Loucy (cell line): ENCODE measurements around the gene CNTNAP2.

Experiments used
- H2AFZ ChIP-seq: fragments of 200-600 bp; sonication (generic); 2 replicates; pipeline ENCODE4 v1.6.0; 2016; ENCODE audit warnings: antibody characterized with exemption, mild to moderate bottlenecking, low read length, moderate library complexity
- H3F3A ChIP-seq: fragments of 200-600 bp; 2 replicates; pipeline ENCODE4 v1.6.0; 2016; ENCODE audit warnings: antibody characterized with exemption, low read depth, mild to moderate bottlenecking
- H3K27me3 ChIP-seq: fragments of 200-600 bp; sonication (generic); 2 replicates; pipeline ENCODE4 v1.6.1; 2014; ENCODE audit warnings: low read length, mild to moderate bottlenecking; ENCODE audit not compliant: insufficient read depth, poor library complexity, severe bottlenecking
- H3K36me3 ChIP-seq: fragments of 200-600 bp; sonication (generic); 2 replicates; pipeline ENCODE4 v1.6.1; 2016; ENCODE audit warnings: low read length; ENCODE audit not compliant: insufficient read depth
- H3K4me1 ChIP-seq: fragments of 200-600 bp; sonication (generic); 2 replicates; pipeline ENCODE4 v1.5.1; 2014; ENCODE audit warnings: low read length, mild to moderate bottlenecking; ENCODE audit not compliant: insufficient read depth, poor library complexity, severe bottlenecking
- H3K4me2 ChIP-seq: fragments of 200-600 bp; sonication (generic); 2 replicates; pipeline ENCODE4 v1.6.0; 2014; ENCODE audit warnings: antibody characterized with exemption, low read length, low read depth, mild to moderate bottlenecking; ENCODE audit not compliant: poor library complexity, severe bottlenecking
- H3K4me3 ChIP-seq: fragments of 200-600 bp; sonication (generic); 2 replicates; pipeline ENCODE4 v1.5.1; 2014; ENCODE audit warnings: low read length, mild to moderate bottlenecking, mixed read lengths; ENCODE audit not compliant: poor library complexity, severe bottlenecking
- H3K79me2 ChIP-seq: fragments of 200-600 bp; sonication (generic); 2 replicates; pipeline ENCODE4 v1.6.1; 2014; ENCODE audit warnings: low read length; ENCODE audit not compliant: insufficient read depth
- H3K9ac ChIP-seq: fragments of 200-600 bp; sonication (generic); 2 replicates; pipeline ENCODE4 v1.6.0; 2014; ENCODE audit warnings: mild to moderate bottlenecking, low read depth, low read length, moderate library complexity; ENCODE audit not compliant: poor library complexity, severe bottlenecking
- H3K9me2 ChIP-seq: fragments of 200-600 bp; sonication (generic); replicated peaks from 2 replicates; pipeline ENCODE4 v1.6.1; 2016; ENCODE audit warnings: low read depth, low read length, mixed read lengths
- H3K9me3 ChIP-seq: fragments of 200-600 bp; sonication (generic); 2 replicates; pipeline ENCODE4 v1.6.1; 2014; ENCODE audit warnings: mild to moderate bottlenecking, antibody characterized with exemption, low read length, low read depth; ENCODE audit not compliant: insufficient read depth
- H4K20me1 ChIP-seq: fragments of 200-600 bp; sonication (generic); 2 replicates; pipeline ENCODE4 v1.6.0; 2014; ENCODE audit warnings: antibody characterized with exemption, low read length, mild to moderate bottlenecking; ENCODE audit not compliant: insufficient read depth, poor library complexity, severe bottlenecking
- EZH2phosphoT487 ChIP-seq: fragments of 200-600 bp; IDR thresholded peaks from 2 replicates; pipeline ENCODE4 v1.6.1; 2018; ENCODE audit warnings: antibody characterized with exemption, mild to moderate bottlenecking, moderate library complexity, borderline replicate concordance
- TF ChIP-seq, protein P1 (sequence below): fragments of 200-600 bp; sonication (generic); conservative IDR thresholded peaks from 2 replicates; pipeline ENCODE4 v1.5.1; 2014; ENCODE audit warnings: mild to moderate bottlenecking, antibody characterized with exemption, low read length

The CNTNAP2 gene

DNA sequence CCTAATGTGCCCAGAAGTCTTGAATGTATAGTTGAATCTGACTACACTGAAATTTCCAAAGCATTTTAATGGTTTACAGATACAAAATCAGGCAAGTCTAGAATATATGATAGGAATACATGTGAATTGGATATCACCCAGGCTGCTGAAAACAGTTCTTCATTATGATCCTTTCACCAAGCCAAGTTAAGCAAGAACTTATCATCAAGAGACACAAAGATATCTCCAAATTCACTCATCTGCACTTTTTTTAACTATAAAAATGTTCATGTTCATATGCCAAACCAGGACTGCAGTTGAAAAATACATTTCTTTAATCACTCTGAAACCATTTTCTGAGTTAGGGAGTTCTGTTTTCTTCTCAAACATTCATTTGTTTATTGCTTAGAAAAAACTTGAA lies 2061.4 kb downstream of the CNTNAP2 start:
- H3K9me3 ChIP-seq, result no peaks in the 10 kb centered on the region
- H3K4me2 ChIP-seq, result no peak overlapping the region
- H3F3A ChIP-seq, result no peaks in the 10 kb centered on the region
- no peak overlapping the region for H2AFZ ChIP-seq
- H3K9me2 ChIP-seq, result no peaks in the 10 kb centered on the region
- no peaks in the 10 kb centered on the region for H3K4me1 ChIP-seq
- TF ChIP-seq, protein P1, sequence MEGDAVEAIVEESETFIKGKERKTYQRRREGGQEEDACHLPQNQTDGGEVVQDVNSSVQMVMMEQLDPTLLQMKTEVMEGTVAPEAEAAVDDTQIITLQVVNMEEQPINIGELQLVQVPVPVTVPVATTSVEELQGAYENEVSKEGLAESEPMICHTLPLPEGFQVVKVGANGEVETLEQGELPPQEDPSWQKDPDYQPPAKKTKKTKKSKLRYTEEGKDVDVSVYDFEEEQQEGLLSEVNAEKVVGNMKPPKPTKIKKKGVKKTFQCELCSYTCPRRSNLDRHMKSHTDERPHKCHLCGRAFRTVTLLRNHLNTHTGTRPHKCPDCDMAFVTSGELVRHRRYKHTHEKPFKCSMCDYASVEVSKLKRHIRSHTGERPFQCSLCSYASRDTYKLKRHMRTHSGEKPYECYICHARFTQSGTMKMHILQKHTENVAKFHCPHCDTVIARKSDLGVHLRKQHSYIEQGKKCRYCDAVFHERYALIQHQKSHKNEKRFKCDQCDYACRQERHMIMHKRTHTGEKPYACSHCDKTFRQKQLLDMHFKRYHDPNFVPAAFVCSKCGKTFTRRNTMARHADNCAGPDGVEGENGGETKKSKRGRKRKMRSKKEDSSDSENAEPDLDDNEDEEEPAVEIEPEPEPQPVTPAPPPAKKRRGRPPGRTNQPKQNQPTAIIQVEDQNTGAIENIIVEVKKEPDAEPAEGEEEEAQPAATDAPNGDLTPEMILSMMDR, result no peak
- no peak for TF ChIP-seq EZH2phosphoT487
- H3K4me3 ChIP-seq, result no peak overlapping the region
- no peaks in the 10 kb centered on the region for H3K27me3 ChIP-seq
- no peaks in the 10 kb centered on the region for H4K20me1 ChIP-seq
- H3K79me2 ChIP-seq, result no peaks in the 10 kb centered on the region
- H3K36me3 ChIP-seq, result no peaks in the 10 kb centered on the region
- no peak overlapping the region for H3K9ac ChIP-seq

DNA sequence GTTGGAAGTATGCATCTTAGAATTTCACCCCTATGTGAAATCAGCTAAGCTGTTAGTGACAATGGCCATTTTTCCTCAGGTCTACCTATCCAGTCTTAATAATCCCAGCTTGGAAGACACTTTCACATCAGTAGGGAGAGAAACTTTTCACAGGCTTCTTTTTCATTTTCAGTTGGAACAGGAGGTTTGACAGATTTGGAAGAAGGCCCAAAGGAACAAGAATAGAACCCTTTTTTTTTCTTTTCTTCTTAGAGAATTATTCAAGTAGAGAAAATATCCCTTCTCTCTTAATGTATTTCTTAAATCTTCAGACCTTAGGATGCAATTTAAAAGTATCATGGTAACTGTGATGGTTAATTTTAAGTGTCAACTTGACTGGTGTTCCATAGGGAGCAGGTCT lies 2063.5 kb downstream of the CNTNAP2 start:
- TF ChIP-seq EZH2phosphoT487, result no peak
- TF ChIP-seq, protein P1, result no peak
- no peak overlapping the region for H3K9ac ChIP-seq
- no peak overlapping the region for H2AFZ ChIP-seq
- no peaks in the 10 kb centered on the region for H3K27me3 ChIP-seq
- no peaks in the 10 kb centered on the region for H3K4me1 ChIP-seq
- no peak overlapping the region for H3K4me2 ChIP-seq
- no peaks in the 10 kb centered on the region for H4K20me1 ChIP-seq
- no peak overlapping the region for H3K4me3 ChIP-seq
- H3K36me3 ChIP-seq, result no peaks in the 10 kb centered on the region
- H3K79me2 ChIP-seq, result no peaks in the 10 kb centered on the region
- H3F3A ChIP-seq, result no peaks in the 10 kb centered on the region
- H3K9me2 ChIP-seq, result no peaks in the 10 kb centered on the region
- no peaks in the 10 kb centered on the region for H3K9me3 ChIP-seq

DNA sequence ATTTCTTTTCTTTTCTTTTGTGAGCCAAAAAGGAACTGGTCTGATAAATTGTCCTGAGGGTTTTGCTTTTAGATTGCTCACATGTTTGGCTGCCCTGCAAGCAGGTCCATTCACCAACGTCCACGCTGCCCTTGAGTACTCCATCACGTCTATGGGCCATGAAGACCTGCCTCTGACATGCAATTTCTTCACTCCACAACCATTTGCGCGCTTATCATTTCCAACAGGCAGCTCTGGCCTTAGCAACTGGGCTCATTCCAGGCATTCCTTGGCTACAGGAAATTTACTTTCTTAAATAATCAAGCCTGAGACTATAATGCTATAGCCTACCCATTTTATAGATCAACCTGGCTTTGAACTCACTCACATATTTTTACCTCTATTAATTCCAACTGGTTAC lies 2065.7 kb downstream of the CNTNAP2 start:
- no peak for TF ChIP-seq EZH2phosphoT487

DNA sequence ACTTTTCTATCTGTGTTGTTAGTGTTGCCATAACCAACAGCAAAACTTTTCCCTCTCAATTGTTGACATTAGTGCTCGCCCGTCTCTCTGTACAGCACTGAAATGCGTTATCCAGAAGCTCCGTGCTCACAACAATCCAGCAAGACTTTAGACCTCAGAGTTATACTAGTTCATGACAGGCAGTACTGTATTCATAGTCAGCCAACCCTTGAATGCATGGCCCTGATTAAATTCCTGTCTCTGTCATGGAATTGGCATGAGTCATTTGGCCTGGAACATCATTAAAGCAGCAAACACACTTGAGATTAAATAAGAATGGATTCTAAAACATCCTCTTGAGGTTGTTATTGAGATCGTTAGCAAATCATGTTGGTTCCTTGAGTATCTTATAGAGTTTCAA lies 2068.4 kb downstream of the CNTNAP2 start:
- Histone ChIP-seq H3K27me3 (no peaks in the 10 kb centered on the region), H3K9me3 (no peaks in the 10 kb centered on the region), H4K20me1 (no peaks in the 10 kb centered on the region), H2AFZ (no peak overlapping the region), H3F3A (no peaks in the 10 kb centered on the region), H3K4me3 (no peak overlapping the region), H3K4me2 (no peak overlapping the region), H3K36me3 (no peaks in the 10 kb centered on the region), H3K9me2 (no peaks in the 10 kb centered on the region), H3K79me2 (no peaks in the 10 kb centered on the region), H3K4me1 (no peaks in the 10 kb centered on the region), H3K9ac (no peak overlapping the region)
- TF ChIP-seq, protein P1, result no peak
- TF ChIP-seq EZH2phosphoT487, result no peak

More for the DNA sequence above, 2065.7 kb downstream of the CNTNAP2 start:
- H3K36me3 ChIP-seq, result no peaks in the 10 kb centered on the region
- no peaks in the 10 kb centered on the region for H3K9me2 ChIP-seq
- H3K4me2 ChIP-seq, result no peak overlapping the region
- H3K79me2 ChIP-seq, result no peaks in the 10 kb centered on the region
- H3K4me1 ChIP-seq, result no peaks in the 10 kb centered on the region
- no peaks in the 10 kb centered on the region for H3F3A ChIP-seq
- H3K9me3 ChIP-seq, result no peaks in the 10 kb centered on the region
- H4K20me1 ChIP-seq, result no peaks in the 10 kb centered on the region
- no peak overlapping the region for H3K9ac ChIP-seq
- no peak overlapping the region for H2AFZ ChIP-seq
- no peaks in the 10 kb centered on the region for H3K27me3 ChIP-seq
- no peak overlapping the region for H3K4me3 ChIP-seq
